Measurements from ENCODE around the gene IMMP2L.

GRCh38 chr7:110943701-110944345 lies 618.5 kb downstream of the IMMP2L start:
- TF ChIP-seq CTCF (IDR thresholded peaks at IDR 0.05): no peak
- no peak for TF ChIP-seq POLR2AphosphoS5 (IDR thresholded peaks at IDR 0.05; ENCODE audit: low read depth, low read length)
- TF ChIP-seq TCF7L2 (IDR thresholded peaks at IDR 0.05; ENCODE audit: low read depth, low read length): no peak
- TF ChIP-seq REST (IDR thresholded peaks at IDR 0.05; ENCODE audit: insufficient read depth in 1 of 2, low read depth in 2 of 2, low read length in 1 of 2): no peak
- TF ChIP-seq SIN3A (IDR thresholded peaks at IDR 0.05; ENCODE audit: borderline replicate concordance, insufficient read depth, low read depth, low read length): no peak
